AG04450 (cell line): ENCODE data around the gene MAN1C1. TPM values are rescaled to one million over a fixed set of nuclear protein-coding genes. Genes with fewer than 3 reads are reported as not detected.

ENCODE experiments used
- CTCF ChIA-PET: fragments of 300-600, 350-600 bp; formaldehyde crosslinking; extraction: SDS; loops from one replicate; lab custom pipeline; 2022; ENCODE audit warnings: antibody characterized with exemption, inconsistent platforms; lab: Charles Lee
- POLR2A ChIA-PET: fragments of 350-600 bp; formaldehyde crosslinking; extraction: SDS; loops from one replicate; lab custom pipeline; 2021; ENCODE audit warnings: antibody characterized with exemption, inconsistent platforms; lab: Yijun Ruan, JAX
- DNase-seq: peaks from one replicate; pipeline ENCODE4 v3.0.0-alpha.2; 2011; ENCODE audit warnings: low read depth, low spot score
- H3K27ac ChIP-seq: one replicate; pipeline ENCODE4 v1.5.1; 2012; ENCODE audit warnings: low read depth, low read length, control low read depth
- H3K27me3 ChIP-seq: one replicate; pipeline ENCODE4 v1.6.0; 2012; ENCODE audit warnings: low read length; ENCODE audit not compliant: control insufficient read depth, insufficient read depth
- H3K4me3 ChIP-seq: 2 replicates; pipeline ENCODE4 v1.5.1; 2011; ENCODE audit warnings: mild to moderate bottlenecking, low read depth, low read length, control low read depth
- H3K9me3 ChIP-seq: 2 replicates; pipeline ENCODE4 v1.5.1; 2012; ENCODE audit warnings: low read length; ENCODE audit not compliant: control insufficient read depth, insufficient read depth
- CTCF ChIP-seq: IDR thresholded peaks from 2 replicates; pipeline ENCODE4 v1.5.1; 2011; ENCODE audit warnings: low read depth, low read length, control low read depth, inconsistent platforms
- polyA plus RNA-seq: library from polyadenylated mRNA; depleted of rRNA; stranded (reverse); fragments of >200 nt; gene quantifications from 2 replicates; pipeline ENCODE4 v1.2.3, GENCODE V29; 2011

MAN1C1 gene
- polyA plus RNA-seq, 1 experiment = 16.9 TPM

DNA sequence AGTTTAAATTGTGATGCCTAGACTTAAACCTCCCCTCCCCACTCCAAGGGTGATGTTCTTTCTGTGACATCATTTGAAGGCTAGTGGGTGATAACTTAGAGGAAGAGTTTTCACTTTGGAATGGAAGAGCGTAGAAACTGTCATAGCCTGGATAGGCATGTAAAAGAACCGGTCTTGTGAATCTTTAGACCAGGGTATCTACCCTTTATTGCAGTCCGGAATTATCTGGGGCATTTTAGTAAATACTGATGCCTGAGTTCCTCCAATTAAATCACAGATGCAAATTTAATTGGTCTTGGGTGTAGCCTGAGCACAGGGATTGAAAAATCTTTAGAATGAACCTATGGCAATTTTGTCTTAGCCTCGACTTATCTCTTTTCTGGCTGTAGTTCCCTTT lies 24.7 kb downstream of the MAN1C1 start:
- H3K27me3 ChIP-seq = peaks cover 14% of the 10 kb centered on the region
- no peak for DNase-seq
- POLR2A ChIA-PET = interaction anchor here (0.6 kb wide), 1 partner anchor 247 kb away, joined by 3 read pairs; no protein-coding TSS in a partner anchor
- CTCF ChIA-PET = interaction anchor here (0.9 kb wide), 1 partner anchor 14 kb away, joined by 3 read pairs; no protein-coding TSS in a partner anchor
- peaks cover 4% of the 10 kb centered on the region for H3K9me3 ChIP-seq
- no peak overlapping the region for H3K27ac ChIP-seq
- TF ChIP-seq CTCF = no peak
- H3K4me3 ChIP-seq = no peak overlapping the region

DNA sequence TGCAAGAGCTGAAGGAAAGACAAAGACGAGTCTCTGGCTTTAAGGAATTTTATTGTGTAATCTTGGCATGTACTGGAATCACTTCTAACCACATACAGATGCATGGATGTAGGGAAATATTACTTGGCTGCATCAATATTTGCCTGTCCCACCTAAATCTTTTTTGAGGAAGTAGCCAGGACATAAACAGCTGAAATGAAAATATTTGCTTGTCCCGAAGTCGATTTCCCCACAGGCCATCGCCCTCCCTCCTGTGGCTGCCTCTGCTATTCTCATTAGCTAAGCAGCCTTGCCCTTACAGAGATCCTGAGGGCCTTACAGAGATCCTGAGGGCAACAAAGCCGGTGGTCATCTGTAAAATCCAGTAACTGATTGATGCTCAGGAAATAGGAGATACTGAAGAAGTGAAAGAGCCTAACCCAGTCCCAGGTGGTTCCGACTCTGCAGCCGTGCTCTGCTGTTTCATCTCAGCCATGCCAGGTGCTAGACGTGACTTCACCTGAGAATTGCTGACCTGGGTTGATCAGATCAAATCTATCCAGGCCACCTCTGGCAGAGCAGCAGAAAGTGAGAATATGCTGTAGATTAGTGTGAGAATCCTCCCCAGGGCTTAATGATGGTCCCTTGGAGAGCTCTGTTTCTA lies 25.5 kb downstream of the MAN1C1 start:
- no peak overlapping the region for H3K27ac ChIP-seq
- H3K4me3 ChIP-seq = no peak overlapping the region
- H3K27me3 ChIP-seq = peaks cover 14% of the 10 kb centered on the region
- H3K9me3 ChIP-seq = no peaks in the 10 kb centered on the region
- POLR2A ChIA-PET = interaction anchor here (0.6 kb wide), 1 partner anchor 248 kb away, joined by 3 read pairs; no protein-coding TSS in a partner anchor
- TF ChIP-seq CTCF = no peak
- DNase-seq = peak; percentile 20
- CTCF ChIA-PET = interaction anchor here (0.9 to 1.3 kb wide), 4 partner anchors 13 to 103 kb away, joined by 3 read pairs; no protein-coding TSS in a partner anchor

DNA sequence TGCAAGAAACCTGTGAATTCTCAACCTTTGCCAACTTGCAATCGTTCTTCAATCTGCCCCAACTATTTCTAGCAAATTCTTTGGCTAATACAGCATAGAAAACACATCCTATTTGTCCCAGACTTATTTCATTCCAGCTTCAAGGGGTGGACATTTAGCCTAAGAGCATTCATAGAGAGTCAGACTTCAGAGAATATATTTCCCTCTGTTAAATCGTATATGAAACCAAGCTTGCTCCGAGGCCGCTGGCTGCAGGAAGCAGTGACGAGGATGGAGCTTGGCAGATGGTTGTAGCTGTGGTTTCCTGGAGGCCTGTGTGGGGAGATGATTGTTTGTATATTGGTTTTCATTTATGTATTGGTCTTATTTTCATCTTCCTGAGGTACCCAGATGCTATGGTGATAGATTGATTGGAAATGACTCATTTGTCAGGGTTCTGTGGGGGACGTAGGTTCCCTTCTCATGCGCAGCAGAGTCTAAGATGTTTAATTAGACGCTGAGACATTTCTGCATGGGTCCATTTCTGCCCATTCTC lies 26.1 kb downstream of the MAN1C1 start:
- Histone ChIP-seq H3K4me3 (no peak overlapping the region), H3K27ac (no peak overlapping the region), H3K9me3 (no peaks in the 10 kb centered on the region), H3K27me3 (peaks cover 17% of the 10 kb centered on the region)
- no peak for TF ChIP-seq CTCF
- peak; percentile 24 for DNase-seq
- ChIA-PET POLR2A (no interaction called here), CTCF (interaction anchor here (0.9 to 1.3 kb wide), 3 partner anchors 23 to 103 kb away, joined by 3 read pairs; no protein-coding TSS in a partner anchor)

DNA sequence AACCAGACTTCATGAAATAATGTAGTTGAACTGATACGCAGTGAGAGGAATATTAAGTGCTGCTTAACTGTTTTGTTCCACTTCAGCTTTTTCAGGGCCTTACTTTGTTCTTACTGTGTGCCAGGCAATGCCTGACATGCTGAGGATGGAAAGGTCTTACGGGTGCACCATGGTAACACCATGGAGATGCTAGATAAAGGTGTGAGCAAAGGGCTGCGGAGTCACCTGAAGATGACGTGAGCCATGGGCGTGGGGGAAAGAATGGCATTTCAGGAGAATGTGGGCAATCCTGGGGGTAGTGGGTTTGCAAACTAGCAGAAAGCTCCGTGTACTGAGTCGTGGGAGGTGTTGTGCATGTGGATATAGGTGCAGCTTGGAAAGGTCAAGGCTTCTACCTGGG lies 27.3 kb downstream of the MAN1C1 start:
- CTCF ChIA-PET = no interaction called here
- no peak for TF ChIP-seq CTCF
- Histone ChIP-seq H3K27ac (no peak overlapping the region), H3K9me3 (no peaks in the 10 kb centered on the region), H3K4me3 (no peak overlapping the region), H3K27me3 (peaks cover 23% of the 10 kb centered on the region)
- no peak for DNase-seq
- POLR2A ChIA-PET = no interaction called here

GRCh38 chr1:25644962-25645361 lies 28.4 kb downstream of the MAN1C1 start:
- Histone ChIP-seq H3K9me3 (no peaks in the 10 kb centered on the region), H3K27me3 (peaks cover 26% of the 10 kb centered on the region), H3K4me3 (no peak overlapping the region), H3K27ac (no peak overlapping the region)
- ChIA-PET POLR2A (no interaction called here), CTCF (interaction anchor here (0.6 kb wide), 1 partner anchor 33 kb away, joined by 8 read pairs; no protein-coding TSS in a partner anchor)
- no peak for TF ChIP-seq CTCF
- no peak for DNase-seq
